Urinary bladder (tissue), 4 donors: ENCODE data around the gene FAM186B. TPM values are rescaled to one million over a fixed set of nuclear protein-coding genes. Genes with fewer than 3 reads are reported as not detected.

Experiments
- DNase-seq: peaks from one replicate; pipeline ENCODE4 v3.0.0-alpha.2; 2015; ENCODE audit errors: extremely low spot score
- H3K27ac ChIP-seq: one replicate; pipeline ENCODE4 v1.5.1; 2013; ENCODE audit warnings: low read depth, mild to moderate bottlenecking, moderate library complexity
- H3K36me3 ChIP-seq: one replicate; pipeline ENCODE4 v1.6.1; 2013; ENCODE audit warnings: mild to moderate bottlenecking, moderate library complexity; ENCODE audit not compliant: insufficient read depth
- H3K4me1 ChIP-seq: one replicate; pipeline ENCODE4 v1.6.1; 2013; ENCODE audit warnings: mild to moderate bottlenecking, moderate library complexity; ENCODE audit not compliant: insufficient read depth
- H3K4me3 ChIP-seq: one replicate; pipeline ENCODE4 v1.5.1; 2013; ENCODE audit warnings: low read depth, low read length
- WGBS: extraction: QIAGEN DNeasy Blood & Tissue Kit; methylation state at CpG from one replicate; pipeline ENCODE4 v1.1.7; 2013; 5-methylcytosine and 5-hydroxymethylcytosine counted together
- polyA plus RNA-seq: library from polyadenylated mRNA; stranded (reverse); fragments of 200-250 nt; gene quantifications from one replicate; pipeline ENCODE4 v1.2.3, GENCODE V29; 2013
- total RNA-seq: library from RNA; depleted of rRNA; stranded (reverse); fragments of >200 nt; gene quantifications from one replicate; pipeline ENCODE4 v1.2.3, GENCODE V29; 2014
- donor health status: healthy with polysubstance abuse.
- donor health status: healthy.

FAM186B gene
- total and polyA plus RNA-seq, 2 donors, result 0.16 to 0.25 TPM

DNA sequence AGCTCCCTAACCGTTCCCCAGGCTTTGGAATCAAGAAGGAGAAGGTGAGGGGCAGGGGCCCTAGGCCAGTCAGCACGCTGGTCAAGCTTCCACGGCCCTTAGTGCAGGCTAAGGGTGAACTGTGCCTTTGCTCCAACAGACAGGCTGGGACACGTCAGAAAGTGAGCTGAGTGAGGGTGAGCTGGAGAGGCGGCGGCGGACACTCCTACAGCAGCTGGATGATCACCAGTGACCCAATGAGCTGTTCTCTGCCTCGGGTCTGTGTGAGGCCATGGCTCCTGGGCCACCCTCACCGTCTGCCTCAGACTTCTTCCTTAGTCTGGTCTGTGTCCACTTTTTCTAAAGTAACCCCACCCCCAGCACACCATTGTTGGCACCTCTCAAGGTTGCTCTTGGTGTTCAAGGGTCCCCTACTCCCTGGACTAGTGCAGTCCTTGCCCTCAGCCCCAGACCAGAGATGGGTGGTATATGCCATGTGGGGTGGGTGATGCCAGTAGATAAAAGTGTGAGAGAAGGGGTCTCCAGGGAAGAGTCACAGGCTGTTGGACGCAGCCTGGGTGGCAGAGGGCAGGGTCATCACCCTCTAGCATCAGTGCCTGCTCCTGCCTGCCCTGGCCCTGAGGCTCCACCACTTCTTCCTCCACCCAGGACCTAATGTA lies 38.7 kb upstream of the FAM186B start:
- no peak for DNase-seq
- H3K4me3 ChIP-seq, result no peak overlapping the region
- peak overlapping the region; percentile 54 for H3K27ac ChIP-seq
- peaks cover 1% of the 10 kb centered on the region for H3K36me3 ChIP-seq
- H3K4me1 ChIP-seq, result no peaks in the 10 kb centered on the region
- WGBS, result 50% methylated on average over 10 of the region's 10 CpGs

DNA sequence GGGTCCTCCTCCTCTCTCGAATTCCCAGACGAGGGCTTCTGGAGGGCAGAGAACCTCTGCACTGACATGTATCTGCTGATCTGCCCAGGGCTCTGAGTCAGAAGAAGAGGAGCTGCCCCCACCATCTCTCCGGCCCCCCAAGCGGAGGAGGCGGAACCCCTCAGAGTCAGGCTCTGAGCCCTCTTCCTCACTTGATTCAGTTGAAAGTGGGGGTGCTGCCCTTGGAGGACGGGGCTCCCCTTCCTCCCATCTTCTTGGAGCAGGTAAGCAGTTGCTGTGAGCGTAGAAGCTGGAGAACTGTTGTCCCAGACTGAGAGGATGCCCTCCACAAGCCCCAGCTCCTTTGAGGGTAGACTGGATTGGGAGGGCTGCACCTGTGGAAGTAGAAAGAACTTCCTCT lies 37.7 kb upstream of the FAM186B start:
- Histone ChIP-seq H3K4me1 (no peaks in the 10 kb centered on the region), H3K27ac (no peak overlapping the region), H3K36me3 (peaks cover 1% of the 10 kb centered on the region), H3K4me3 (no peak overlapping the region)
- WGBS, result 89% methylated on average over 7 of the region's 7 CpGs
- no peak for DNase-seq

DNA sequence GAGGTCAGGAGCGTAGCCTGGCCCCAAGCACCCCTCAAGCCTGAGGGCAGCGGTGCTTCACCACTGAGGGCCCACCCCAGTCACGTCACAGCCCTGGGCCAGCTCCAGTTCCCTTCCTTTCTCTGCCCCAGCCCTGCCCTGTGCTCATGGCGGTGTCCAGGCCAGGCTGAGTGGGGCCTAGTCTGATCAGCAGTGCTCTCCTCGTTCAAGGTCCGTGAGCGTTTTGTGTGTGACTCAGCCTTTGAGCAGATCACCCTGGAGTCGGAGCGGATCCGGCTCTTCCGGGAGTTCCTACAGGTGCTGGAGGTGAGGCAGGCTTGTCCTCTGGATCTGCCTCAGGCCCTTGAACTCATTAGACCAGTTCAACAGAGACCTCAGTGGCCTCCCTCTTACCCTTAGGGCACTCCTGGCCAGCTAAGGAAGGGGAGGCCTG lies 36.9 kb upstream of the FAM186B start:
- no peak for DNase-seq
- Histone ChIP-seq H3K27ac (no peak overlapping the region), H3K4me3 (no peak overlapping the region), H3K36me3 (peaks cover 1% of the 10 kb centered on the region), H3K4me1 (no peaks in the 10 kb centered on the region)
- WGBS, result 85% methylated on average over 11 of the region's 11 CpGs

DNA sequence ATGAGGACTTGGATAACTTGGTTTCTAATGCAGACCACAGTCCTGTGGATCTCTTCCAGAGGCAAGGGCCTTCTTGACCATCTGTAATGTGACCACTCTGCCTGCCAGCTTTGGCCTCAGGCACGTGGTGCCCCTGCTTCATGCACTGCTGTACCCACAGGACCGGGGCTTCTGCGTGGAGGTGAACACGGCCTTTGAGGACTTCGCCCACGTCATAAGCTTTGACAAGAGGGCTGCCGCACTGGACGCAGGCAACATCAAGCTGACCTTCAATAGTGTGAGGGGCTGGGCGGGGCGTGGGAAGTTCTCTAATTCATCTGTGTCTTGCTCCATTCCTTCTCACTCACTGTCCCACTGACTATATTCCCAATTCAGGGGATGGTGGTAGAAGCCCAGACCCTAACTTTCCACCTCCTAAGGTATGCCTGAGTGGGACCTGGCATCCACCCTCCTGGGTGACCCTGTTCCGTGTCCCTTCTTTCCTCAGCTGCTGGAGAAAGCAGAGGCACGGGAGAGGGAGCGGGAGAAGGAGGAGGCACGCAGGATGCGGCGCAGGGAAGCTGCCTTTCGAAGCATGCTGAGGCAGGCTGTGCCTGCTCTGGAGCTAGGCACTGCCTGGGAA lies 36.4 kb upstream of the FAM186B start:
- no peak for DNase-seq
- WGBS, result 86% methylated on average over 17 of the region's 17 CpGs
- Histone ChIP-seq H3K27ac (no peak overlapping the region), H3K4me1 (no peaks in the 10 kb centered on the region), H3K36me3 (peaks cover 1% of the 10 kb centered on the region), H3K4me3 (no peak overlapping the region)

DNA sequence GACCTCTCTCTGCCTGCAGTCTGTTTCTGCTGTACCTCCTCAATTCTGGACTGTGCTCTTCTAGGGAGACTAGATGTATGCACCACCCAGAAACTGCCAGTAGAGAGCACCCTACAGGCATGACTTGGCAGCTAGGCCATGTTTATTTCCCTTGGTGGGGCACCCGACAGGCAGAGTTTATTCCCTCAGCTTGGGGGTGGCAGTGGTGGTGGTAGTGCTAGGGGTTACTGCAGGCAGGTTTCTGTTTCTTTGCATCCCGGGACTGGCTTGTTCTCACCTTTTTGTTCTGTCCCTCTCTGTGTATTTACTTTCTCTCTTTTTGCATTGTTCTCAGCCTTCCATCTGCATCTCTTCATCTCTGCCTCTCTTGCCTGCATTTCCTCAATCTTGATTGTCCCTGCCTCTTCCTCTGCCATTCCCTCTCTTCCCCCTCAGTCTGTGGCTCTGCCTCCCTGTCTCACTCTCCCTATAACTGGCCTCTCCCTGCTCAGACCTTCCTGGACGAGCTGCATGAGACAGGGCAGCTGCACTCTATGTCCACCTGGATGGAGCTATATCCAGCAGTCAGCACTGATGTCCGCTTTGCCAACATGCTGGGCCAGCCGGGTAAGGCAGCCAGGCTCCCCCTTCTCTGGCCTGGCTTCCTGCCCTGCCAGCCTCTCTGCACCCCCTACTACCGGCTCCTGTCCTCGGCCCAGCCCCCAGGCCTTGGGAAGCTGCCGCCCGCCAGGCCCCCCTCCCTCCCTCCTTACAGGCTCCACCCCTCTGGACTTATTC lies 31.7 kb upstream of the FAM186B start:
- Histone ChIP-seq H3K4me1 (no peaks in the 10 kb centered on the region), H3K36me3 (no peaks in the 10 kb centered on the region), H3K27ac (no peak overlapping the region), H3K4me3 (no peak overlapping the region)
- WGBS, result 16% methylated on average over 9 of the region's 9 CpGs
- DNase-seq, result peak; percentile 47

DNA sequence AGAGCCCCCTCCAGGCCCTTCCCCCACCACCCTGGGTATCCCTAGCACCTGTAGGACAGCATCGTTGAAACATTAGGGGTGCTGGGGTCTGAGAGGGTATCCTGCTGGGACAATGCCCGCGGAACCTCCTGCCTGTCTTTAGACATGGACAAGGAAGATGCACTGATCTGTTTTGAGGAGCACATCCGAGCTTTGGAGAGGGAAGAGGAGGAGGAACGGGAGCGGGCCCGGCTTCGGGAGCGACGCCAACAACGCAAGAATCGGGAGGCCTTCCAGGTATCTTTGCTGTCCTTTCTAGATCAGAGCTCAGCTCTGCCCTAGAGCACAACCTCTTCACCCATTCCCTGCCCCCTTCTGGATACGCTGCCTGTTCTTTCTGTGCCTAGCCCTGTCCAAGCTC lies 31.1 kb upstream of the FAM186B start:
- 50% methylated on average over 13 of the region's 13 CpGs for WGBS
- DNase-seq, result no peak
- no peak overlapping the region for H3K4me3 ChIP-seq
- H3K36me3 ChIP-seq, result no peaks in the 10 kb centered on the region
- H3K4me1 ChIP-seq, result no peaks in the 10 kb centered on the region
- no peak overlapping the region for H3K27ac ChIP-seq

DNA sequence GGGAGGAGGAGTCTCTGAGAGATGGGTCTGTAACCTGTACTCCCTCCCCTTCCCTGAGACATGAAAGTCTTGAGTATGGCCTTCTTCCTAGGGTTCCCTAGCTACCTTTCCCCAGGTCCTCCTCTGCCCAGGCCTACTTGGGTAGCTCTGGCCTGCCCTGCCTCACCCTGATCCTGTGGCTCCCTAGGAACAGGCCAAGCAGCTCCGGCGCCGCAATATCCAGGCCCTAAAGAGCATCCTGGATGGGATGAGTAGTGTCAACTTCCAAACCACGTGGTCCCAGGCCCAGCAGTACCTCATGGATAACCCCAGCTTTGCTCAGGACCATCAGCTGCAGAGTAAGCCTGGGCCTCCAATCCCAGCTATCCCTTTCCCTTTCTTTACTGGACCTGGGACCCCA lies 30.2 kb upstream of the FAM186B start:
- Histone ChIP-seq H3K36me3 (no peaks in the 10 kb centered on the region), H3K4me1 (no peaks in the 10 kb centered on the region)
- 92% methylated on average over 4 of the region's 4 CpGs for WGBS

DNA sequence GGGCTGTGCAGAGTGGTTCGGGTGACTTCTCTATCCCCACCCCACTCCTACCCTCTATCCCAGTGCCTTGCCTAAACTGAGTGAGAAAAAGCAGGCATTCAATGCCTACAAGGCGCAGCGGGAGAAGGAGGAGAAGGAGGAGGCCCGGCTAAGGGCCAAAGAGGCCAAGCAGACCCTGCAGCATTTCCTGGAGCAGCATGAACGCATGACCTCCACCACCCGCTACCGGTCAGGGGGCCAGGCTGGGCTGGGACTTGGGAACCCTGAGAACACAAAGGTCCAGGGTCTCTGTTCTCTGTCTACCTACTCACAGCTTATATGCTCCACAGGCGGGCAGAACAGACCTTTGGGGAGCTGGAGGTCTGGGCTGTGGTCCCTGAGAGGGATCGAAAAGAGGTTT lies 29.6 kb upstream of the FAM186B start:
- DNase-seq, result no peak
- Histone ChIP-seq H3K4me1 (no peaks in the 10 kb centered on the region), H3K27ac (no peak overlapping the region), H3K36me3 (no peaks in the 10 kb centered on the region), H3K4me3 (no peak overlapping the region)
- 90% methylated on average over 9 of the region's 9 CpGs for WGBS

More for the DNA sequence above, 30.2 kb upstream of the FAM186B start:
- no peak overlapping the region for H3K27ac ChIP-seq
- no peak for DNase-seq
- H3K4me3 ChIP-seq, result no peak overlapping the region

DNA sequence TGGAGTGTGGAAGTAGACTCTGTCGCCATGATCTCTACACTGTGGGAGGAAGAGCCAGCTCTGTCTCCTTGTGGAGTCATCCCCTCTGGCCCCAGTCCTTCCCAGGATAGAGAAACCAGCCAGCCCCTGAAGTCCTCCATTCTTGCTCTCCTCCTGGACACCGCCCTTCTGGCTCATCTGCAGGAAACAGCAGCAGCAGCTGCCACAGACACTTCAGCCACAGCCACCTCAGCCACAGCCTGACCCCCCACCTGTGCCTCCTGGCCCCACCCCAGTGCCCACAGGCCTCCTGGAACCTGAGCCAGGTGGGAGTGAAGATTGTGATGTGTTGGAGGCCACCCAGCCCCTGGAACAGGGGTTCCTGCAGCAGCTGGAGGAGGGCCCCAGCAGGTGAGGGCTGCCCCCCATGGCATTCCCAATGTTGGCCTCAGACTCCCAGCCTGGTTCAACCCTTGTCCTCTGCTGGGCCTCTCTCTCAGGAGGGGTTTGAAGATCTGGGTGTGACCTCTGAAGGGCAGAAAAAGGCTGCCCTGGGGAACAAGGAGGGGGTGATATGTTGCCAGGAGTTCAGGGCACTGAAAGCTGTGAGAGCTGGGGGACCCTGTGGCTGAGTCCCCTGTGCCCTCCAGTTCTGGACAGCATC lies 28.4 kb upstream of the FAM186B start:
- H3K36me3 ChIP-seq, result no peaks in the 10 kb centered on the region
- WGBS, result 95% methylated on average over 2 of the region's 2 CpGs
- H3K4me1 ChIP-seq, result no peaks in the 10 kb centered on the region
- no peak for DNase-seq
- H3K27ac ChIP-seq, result no peak overlapping the region
- no peak overlapping the region for H3K4me3 ChIP-seq

DNA sequence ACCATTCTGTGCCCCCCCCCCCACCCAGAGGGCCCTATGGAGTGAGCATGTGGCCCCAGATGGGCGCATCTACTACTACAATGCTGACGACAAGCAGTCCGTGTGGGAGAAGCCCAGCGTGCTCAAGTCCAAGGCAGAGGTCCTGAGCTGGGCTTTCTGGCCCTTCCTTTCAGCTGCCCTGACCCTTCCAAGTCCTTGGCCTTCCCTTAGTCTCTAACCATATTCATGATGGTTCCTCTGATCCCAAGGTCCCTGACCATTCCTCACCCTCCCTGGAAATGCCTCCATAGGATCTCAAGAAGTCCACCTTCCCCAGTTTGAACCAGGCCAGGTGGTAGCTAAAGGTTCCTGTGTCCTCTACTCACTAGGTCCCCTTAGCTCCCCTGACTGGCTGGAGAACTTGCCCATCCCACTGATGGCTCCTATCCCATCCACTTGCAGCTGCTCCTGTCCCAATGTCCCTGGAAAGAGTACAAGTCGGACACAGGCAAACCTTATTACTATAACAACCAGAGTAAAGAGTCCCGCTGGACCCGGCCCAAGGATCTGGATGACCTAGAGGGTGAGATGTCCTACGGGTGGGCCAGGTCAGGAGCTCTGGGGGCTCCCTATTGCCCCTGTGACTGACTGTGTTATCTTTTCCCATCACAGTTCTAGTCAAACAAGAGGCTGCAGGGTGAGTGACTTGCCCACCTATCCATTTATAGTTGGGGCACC lies 27.7 kb upstream of the FAM186B start:
- Histone ChIP-seq H3K36me3 (no peaks in the 10 kb centered on the region), H3K4me1 (no peaks in the 10 kb centered on the region), H3K4me3 (no peak overlapping the region), H3K27ac (no peak overlapping the region)
- DNase-seq, result no peak
- WGBS, result 91% methylated on average over 8 of the region's 8 CpGs

DNA sequence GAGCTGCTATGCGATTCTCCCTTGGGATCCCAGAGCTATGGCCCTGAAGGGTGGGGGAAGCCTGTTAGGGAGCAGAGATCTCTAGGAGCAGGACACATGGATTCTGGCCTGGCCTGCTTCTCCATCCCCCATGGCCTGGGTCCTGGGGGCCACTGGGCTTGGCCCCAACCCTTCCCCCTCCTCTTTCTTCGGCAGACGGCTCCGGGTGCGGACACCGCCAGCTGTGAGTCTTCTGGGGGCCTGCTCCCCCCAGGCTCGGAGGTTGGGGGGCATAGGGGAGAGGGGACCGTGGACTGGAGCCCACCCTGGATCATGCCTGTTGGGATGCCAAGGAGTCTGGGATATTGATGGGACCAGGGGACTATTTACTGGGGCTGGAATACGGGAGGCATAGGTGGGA lies 27.0 kb upstream of the FAM186B start:
- no peaks in the 10 kb centered on the region for H3K36me3 ChIP-seq
- 94% methylated on average over 9 of the region's 9 CpGs for WGBS
- H3K27ac ChIP-seq, result no peak overlapping the region
- no peaks in the 10 kb centered on the region for H3K4me1 ChIP-seq
- no peak overlapping the region for H3K4me3 ChIP-seq
- DNase-seq, result no peak

DNA sequence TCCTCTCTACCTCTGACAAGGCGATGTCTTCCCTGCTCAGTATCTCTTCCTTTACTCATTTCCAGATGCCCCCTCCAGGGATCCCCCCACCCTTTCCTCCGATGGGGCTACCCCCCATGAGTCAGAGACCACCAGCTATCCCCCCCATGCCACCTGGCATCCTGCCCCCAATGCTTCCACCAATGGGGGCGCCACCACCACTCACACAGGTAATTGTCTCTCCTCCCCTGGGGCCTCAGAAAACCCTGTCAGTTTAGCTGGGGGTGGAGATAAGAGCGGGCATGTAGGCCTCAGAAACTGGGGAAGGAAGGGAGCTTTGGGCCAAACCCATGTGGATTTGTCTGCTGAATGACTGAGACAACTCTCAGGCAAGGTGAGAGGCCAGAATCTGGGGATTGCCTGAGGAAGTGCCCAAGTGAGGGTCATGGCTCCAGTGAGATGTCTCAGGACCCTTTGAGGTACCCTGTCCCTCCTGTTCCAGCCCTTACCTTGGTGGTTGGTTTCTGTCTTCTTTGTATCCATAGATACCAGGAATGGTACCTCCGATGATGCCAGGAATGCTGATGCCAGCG lies 26.0 kb upstream of the FAM186B start:
- H3K4me3 ChIP-seq, result no peak overlapping the region
- no peaks in the 10 kb centered on the region for H3K4me1 ChIP-seq
- H3K36me3 ChIP-seq, result no peaks in the 10 kb centered on the region
- H3K27ac ChIP-seq, result no peak overlapping the region
- DNase-seq, result no peak
- 89% methylated on average over 6 of the region's 6 CpGs for WGBS

DNA sequence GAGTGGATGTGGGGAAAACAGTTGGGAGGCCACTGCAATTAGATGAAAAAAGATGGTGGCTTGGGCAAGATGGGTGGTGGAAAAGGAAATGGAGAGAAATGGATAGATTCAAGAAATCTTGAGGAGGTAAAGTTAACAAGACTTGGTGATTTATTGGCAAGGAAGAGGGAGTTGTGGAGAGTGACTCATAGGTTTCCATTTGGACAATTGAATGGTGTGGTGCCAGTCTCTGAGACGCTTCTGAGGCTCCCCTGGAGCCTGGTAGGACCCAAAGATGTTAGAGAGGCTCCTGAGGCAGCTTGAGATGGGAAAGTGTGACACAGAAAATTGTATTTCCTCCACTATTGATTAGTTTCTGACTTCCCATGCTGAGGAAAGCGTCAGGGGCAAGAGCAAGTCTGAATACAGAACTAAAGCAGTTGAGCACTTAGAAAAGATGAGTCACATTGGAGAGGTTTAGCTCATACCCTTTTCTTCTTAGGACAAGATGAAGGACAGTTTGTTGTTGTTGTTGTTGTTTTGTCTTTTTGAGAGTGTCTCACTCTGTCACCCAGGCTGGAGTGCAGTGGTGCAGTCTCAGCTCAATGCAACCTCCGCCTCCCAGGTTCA lies 22.4 kb upstream of the FAM186B start:
- 92% methylated on average over 3 of the region's 3 CpGs for WGBS
- no peaks in the 10 kb centered on the region for H3K36me3 ChIP-seq
- no peak overlapping the region for H3K27ac ChIP-seq
- no peaks in the 10 kb centered on the region for H3K4me1 ChIP-seq
- H3K4me3 ChIP-seq, result no peak overlapping the region
- DNase-seq, result no peak
